Lower leg skin (tissue), 3 donors: ENCODE measurements around the gene PTPN20.

Source experiments
- CTCF ChIP-seq, 3 donors: fragments of 450-650 bp; IDR thresholded peaks; one replicate each; pipeline ENCODE4 v1.5.1; 2016; ENCODE audit warnings: antibody characterized with exemption in 3 of 3, mild to moderate bottlenecking in 3 of 3, moderate library complexity in 2 of 3
- POLR2A ChIP-seq, 2 donors: fragments of 450-650 bp; IDR thresholded peaks; one replicate each; pipeline ENCODE4 v1.6.1; 2016 to 2017; ENCODE audit warnings: antibody characterized with exemption in 2 of 2, mild to moderate bottlenecking in 1 of 2, moderate library complexity in 1 of 2

- TF ChIP-seq CTCF (IDR thresholded peaks at IDR 0.05), result no peak
- TF ChIP-seq POLR2A (IDR thresholded peaks at IDR 0.05), result no peak
Observed at GRCh38 chr10:47035171-47035818, 124.1 kb downstream of the PTPN20 start.
